Thoracic aorta (tissue), 2 donors: ENCODE results near the gene GORASP2. TPM values are rescaled to one million over a fixed set of nuclear protein-coding genes. Genes with fewer than 3 reads are reported as not detected.

Source experiments
- ATAC-seq: fragments of 150-250 bp; one replicate; pipeline ENCODE4 v1.8.0; 2017; ENCODE audit warnings: low read depth; ENCODE audit not compliant: insufficient number of reproducible peaks, low FRiP score
- DNase-seq: peaks from one replicate; pipeline ENCODE4 v3.0.0-alpha.2; 2020; ENCODE audit warnings: low spot score
- H3K27ac ChIP-seq, 2 donors: fragments of 200-600 bp; sonication (generic); 1 replicate in 1 of 2; 2 replicates in 1 of 2; pipeline ENCODE4 v1.5.1; 2016; ENCODE audit warnings: mild to moderate bottlenecking in 2 of 2, moderate library complexity in 2 of 2
- H3K27me3 ChIP-seq: fragments of 200-600 bp; sonication (generic); replicated peaks from 2 replicates; pipeline ENCODE4 v1.6.0; 2016; ENCODE audit warnings: mild to moderate bottlenecking; ENCODE audit not compliant: insufficient read depth
- H3K36me3 ChIP-seq: fragments of 200-600 bp; sonication (generic); one replicate; pipeline ENCODE4 v1.5.1; 2016
- H3K4me1 ChIP-seq, 2 donors: fragments of 200-600 bp; sonication (generic); 1 replicate in 1 of 2; 2 replicates in 1 of 2; pipeline versions ENCODE4 v1.5.1 to v1.6.0; 2016; ENCODE audit warnings: low read depth in 2 of 2, mild to moderate bottlenecking in 1 of 2; ENCODE audit not compliant: control insufficient read depth in 1 of 2
- H3K4me3 ChIP-seq: fragments of 200-600 bp; sonication (generic); 2 replicates; pipeline ENCODE4 v1.5.1; 2016; ENCODE audit warnings: mild to moderate bottlenecking
- H3K9me3 ChIP-seq: fragments of 200-600 bp; sonication (generic); 2 replicates; pipeline ENCODE4 v1.5.1; 2016
- CTCF ChIP-seq: fragments of 200-600 bp; sonication (generic); IDR thresholded peaks from one replicate; pipeline ENCODE4 v1.5.1; 2019; ENCODE audit warnings: antibody characterized with exemption
- total RNA-seq, 2 donors: library from RNA; depleted of rRNA; stranded (reverse); fragments of >200 nt; gene quantifications; one replicate each; pipeline versions ENCODE4 v1.1.0 to v1.2.3, GENCODE V29; 2016

The GORASP2 gene
- total RNA-seq, 2 donors from 2014 or later: 46.3 to 50.9 TPM

- Histone ChIP-seq H3K27me3 (no peaks in the 10 kb centered on the region), H3K9me3 (no peaks in the 10 kb centered on the region), H3K36me3 (peaks cover 4% of the 10 kb centered on the region), H3K4me3 (no peak overlapping the region), H3K27ac (no peak overlapping the region), H3K4me1 (no peaks in the 10 kb centered on the region)
- ATAC-seq: no peak
- no peak for DNase-seq
- TF ChIP-seq CTCF: no peak
Measured at GRCh38 chr2:171004833-171005232, 75.8 kb downstream of the GORASP2 start.

- DNase-seq: no peak
- Histone ChIP-seq H3K9me3 (no peaks in the 10 kb centered on the region), H3K4me1 (no peaks in the 10 kb centered on the region), H3K36me3 (peaks cover 4% of the 10 kb centered on the region), H3K27ac (no peak overlapping the region), H3K4me3 (no peak overlapping the region), H3K27me3 (no peaks in the 10 kb centered on the region)
- no peak for TF ChIP-seq CTCF
- ATAC-seq: no peak
Measured at GRCh38 chr2:171008550-171009205, 79.6 kb downstream of the GORASP2 start.

GRCh38 chr2:171009386-171009785 is 80.3 kb downstream of the GORASP2 start:
- TF ChIP-seq CTCF: no peak
- H3K36me3 ChIP-seq: peaks cover 8% of the 10 kb centered on the region

DNA sequence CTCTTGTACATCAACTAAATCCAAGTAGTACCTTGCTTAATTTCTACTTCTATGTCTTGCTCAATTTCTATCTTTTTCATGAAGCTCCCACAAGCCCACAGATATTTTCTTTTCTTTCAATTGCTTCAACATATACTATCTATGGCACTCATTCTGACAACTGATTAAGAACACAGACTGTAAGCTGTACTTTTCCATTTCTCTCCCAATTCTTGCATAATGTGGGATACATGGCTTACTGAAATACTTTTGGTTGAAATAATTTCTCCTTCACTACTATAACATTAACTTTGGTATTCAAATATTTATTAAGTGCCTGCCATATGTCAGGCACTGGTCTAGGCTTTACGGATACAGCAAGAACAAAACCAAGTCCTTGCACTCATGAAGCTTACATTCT is 84.8 kb downstream of the GORASP2 start:
- DNase-seq (no peak), ATAC-seq (no peak)
- Histone ChIP-seq H3K27me3 (no peaks in the 10 kb centered on the region), H3K36me3 (peaks cover 4% of the 10 kb centered on the region), H3K9me3 (no peaks in the 10 kb centered on the region), H3K4me3 (no peak overlapping the region), H3K4me1 (no peaks in the 10 kb centered on the region), H3K27ac (no peak overlapping the region)
- no peak for TF ChIP-seq CTCF

More at GRCh38 chr2:171009386-171009785, 80.3 kb downstream of the GORASP2 start:
- Histone ChIP-seq H3K27ac (no peak overlapping the region), H3K4me1 (no peaks in the 10 kb centered on the region), H3K4me3 (no peak overlapping the region), H3K27me3 (no peaks in the 10 kb centered on the region), H3K9me3 (no peaks in the 10 kb centered on the region)
- DNase-seq (no peak), ATAC-seq (no peak)

- no peak for TF ChIP-seq CTCF
- H3K27me3 ChIP-seq: no peaks in the 10 kb centered on the region
- peaks cover 9% of the 10 kb centered on the region for H3K36me3 ChIP-seq
- ATAC-seq: no peak
- no peak overlapping the region for H3K4me3 ChIP-seq
- no peak for DNase-seq
- no peaks in the 10 kb centered on the region for H3K9me3 ChIP-seq
- no peak overlapping the region for H3K27ac ChIP-seq
- H3K4me1 ChIP-seq: no peaks in the 10 kb centered on the region
Measured at GRCh38 chr2:171016125-171016524, 87.1 kb downstream of the GORASP2 start.

Other genes with a start within 250 kb of the GORASP2 start
- gene SP5, start 213.9 kb upstream of the GORASP2 start, total RNA-seq: not detected
- not detected for gene ERICH2, start 158.9 kb upstream of the GORASP2 start, total RNA-seq
- gene GAD1, start 112.4 kb upstream of the GORASP2 start, total RNA-seq: 1 to 10 TPM in 1 of 2 donors, under 1 TPM in 1; 0.41 to 5.5 TPM
- 10 to 100 TPM; 27.8 to 62.4 TPM for gene TLK1, start 231.6 kb downstream of the GORASP2 start, total RNA-seq